Skeletal muscle cell (primary cell): Measurements from ENCODE around the gene FAM83G.

ENCODE experiments used
- DNase-seq: peaks from one replicate; pipeline ENCODE4 v3.0.0-alpha.2; 2010; ENCODE audit warnings: low read depth
- H3K4me3 ChIP-seq: 2 replicates; pipeline ENCODE4 v1.5.1; 2011; ENCODE audit warnings: low read depth, mild to moderate bottlenecking, control low read depth, low read length, moderate library complexity

The FAM83G gene

GRCh38 chr17:18977021-18977420 lies 27.5 kb downstream of the FAM83G start:
- DNase-seq, result no peak
- H3K4me3 ChIP-seq, result no peak overlapping the region

DNA sequence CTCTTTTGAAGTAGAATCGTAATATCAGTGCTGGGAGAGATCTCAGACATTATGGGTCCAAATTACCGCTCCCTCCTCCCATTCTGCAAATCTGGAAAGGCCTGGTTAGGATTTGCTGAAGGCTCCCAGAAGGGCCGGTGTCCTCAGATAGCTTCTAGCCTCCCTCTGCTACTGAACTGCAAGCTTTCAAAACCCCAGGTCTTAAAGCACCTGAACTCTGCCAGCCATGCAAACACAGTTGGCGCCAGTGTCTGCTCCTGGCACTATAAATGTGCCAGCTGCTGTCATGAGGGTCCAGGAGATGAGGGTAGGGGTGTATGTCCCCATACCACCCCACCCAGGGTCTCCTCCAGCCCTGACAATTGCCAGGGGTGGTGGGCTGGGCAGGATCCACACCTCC lies 28.4 kb downstream of the FAM83G start:
- H3K4me3 ChIP-seq, result no peak overlapping the region

GRCh38 chr17:18975597-18975996 lies 29.0 kb downstream of the FAM83G start:
- no peak for DNase-seq
- no peak overlapping the region for H3K4me3 ChIP-seq

More for the DNA sequence above, 28.4 kb downstream of the FAM83G start:
- no peak for DNase-seq

DNA sequence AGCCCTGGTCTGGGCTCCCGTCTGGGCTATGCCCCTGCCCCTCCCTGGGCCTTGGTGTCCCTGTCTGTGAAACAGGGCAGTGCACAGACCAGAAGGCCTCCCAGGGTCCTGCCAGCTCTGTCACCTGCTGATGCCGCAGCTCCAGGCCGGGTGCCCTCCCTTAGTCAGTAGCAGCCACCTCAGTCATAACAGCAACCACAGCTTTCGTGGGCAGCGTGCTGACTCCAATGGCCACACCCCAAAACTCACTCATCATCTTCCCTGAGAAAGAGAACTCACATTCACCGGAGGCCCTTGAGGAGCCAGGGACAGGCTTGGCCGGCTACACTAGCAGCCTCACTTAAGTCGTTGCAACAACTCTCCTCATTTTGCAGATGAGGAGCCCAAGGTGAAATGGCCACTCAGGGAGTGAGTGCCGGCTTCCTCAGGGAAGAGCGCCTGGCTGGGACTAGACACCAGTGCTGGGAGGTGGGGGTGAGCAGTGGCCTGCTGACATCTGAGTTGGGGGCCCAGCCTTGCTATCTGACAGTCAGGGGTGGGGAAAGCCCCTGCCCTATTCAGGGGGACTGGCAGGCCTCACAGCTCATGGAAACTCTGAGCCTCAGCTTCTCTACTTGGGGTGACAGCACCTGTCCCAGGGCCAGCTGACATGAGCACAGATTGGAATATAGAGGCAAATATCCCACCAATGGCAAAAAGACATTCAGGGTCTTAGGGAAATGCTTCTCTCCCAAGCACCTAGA lies 30.0 kb downstream of the FAM83G start:
- no peak for DNase-seq
- no peak overlapping the region for H3K4me3 ChIP-seq

GRCh38 chr17:18971801-18972200 lies 32.8 kb downstream of the FAM83G start:
- DNase-seq, result no peak
- no peak overlapping the region for H3K4me3 ChIP-seq

DNA sequence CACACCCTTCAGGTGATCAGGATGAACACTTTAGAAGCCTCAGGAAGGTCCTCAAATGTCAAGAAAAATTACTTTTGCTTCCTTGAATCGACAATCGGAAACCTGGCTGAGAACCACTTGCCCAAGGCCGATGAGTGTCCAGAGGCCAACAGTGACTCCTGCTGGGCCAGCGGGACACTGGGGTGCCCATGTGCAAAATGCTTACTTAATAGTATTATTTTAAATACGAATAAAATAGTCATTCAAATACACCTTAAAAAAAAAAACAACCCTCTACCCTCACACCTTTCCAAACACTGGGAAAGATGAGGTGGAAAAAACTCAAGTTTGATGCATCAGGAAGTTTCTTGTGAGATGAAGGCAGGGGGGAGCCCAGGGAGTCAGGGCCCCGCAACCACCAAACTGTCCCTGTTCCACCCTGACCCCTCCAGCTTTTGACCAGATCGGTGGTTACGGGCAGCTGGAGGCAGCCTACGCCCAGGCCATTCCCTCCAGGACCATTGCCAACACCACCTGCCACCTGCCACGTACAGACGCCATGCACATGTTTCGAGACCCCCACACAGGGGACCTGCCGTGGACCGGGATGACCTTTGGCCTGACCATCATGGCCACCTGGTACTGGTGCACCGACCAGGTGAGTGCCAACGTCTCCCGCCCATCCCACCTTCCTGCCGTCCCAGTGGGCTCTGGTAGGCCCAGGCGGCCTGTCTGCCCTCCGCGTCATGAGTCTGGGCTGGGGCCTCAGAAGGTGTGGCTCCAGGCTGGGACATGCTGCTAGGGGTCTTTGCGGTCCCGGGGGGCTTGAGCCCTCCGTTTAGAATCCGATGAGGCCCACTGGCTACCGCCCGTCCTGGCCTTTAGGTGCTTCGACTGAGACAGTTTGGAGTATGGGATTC lies 33.7 kb downstream of the FAM83G start:
- no peak overlapping the region for H3K4me3 ChIP-seq
- no peak for DNase-seq

DNA sequence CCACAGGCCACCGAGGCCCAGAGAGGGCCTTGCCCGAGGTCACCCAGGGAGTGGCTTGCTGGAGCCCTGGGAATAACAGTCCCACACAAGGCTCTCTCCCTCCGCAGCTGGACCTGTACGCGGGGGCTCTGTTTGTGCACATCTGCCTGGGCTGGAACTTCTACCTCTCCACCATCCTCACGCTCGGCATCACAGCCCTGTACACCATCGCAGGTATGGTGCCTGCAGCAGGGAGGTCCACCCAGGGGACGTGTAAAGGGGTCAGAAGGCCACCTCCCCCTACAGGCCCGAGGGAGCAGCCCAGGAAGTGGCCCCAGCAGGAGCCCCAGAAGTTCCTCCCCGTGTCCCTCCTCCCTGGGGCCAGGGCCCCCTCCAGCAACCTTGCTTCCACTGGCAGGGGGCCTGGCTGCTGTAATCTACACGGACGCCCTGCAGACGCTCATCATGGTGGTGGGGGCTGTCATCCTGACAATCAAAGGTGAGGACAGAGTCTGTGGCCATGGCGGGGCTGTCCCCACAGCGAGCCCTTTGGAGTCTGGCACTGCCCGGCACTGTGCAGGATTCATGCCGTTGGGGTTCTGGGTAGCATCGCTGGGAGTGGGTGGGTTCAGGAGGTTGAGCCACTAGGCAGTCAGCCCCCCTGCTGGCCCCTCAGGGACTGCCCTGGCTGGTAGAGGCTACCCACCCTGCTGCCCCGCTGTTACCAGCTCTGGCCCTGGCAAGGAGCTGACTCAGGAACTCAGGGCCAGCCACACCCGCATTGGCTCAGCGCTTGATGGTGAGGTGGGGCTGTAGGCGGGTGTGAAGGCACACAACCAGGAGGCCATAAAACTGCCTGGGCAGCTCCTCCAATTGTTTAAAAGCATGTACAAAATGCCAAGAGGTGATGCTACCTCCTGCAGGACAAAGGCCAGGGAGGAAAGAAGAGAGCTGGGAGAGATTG lies 35.3 kb downstream of the FAM83G start:
- no peak overlapping the region for H3K4me3 ChIP-seq
- DNase-seq, result no peak

DNA sequence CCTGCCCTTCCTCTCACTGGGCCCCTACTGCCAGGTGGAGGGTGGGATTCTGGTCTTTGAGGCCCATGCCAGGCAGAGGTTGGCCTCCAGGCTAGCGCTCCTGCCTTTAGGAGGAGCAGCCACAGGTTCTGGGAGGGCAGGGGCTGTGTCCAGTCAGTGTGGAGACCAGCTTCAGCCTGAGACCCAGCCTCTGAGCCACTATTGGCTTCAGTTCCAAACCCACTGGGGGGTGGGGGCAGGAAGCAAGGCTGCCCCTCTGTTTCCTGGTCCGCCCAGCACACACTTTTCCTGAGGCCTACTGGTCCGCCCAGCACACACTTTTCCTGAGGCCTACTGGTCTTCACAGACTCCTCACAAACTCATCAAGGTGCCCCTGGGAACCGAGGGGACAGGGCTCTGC lies 36.2 kb downstream of the FAM83G start:
- DNase-seq, result no peak
- H3K4me3 ChIP-seq, result no peak overlapping the region

- H3K4me3 ChIP-seq, result no peak overlapping the region
- no peak for DNase-seq
Measured at GRCh38 chr17:18967916-18968315, 36.6 kb downstream of the FAM83G start.

DNA sequence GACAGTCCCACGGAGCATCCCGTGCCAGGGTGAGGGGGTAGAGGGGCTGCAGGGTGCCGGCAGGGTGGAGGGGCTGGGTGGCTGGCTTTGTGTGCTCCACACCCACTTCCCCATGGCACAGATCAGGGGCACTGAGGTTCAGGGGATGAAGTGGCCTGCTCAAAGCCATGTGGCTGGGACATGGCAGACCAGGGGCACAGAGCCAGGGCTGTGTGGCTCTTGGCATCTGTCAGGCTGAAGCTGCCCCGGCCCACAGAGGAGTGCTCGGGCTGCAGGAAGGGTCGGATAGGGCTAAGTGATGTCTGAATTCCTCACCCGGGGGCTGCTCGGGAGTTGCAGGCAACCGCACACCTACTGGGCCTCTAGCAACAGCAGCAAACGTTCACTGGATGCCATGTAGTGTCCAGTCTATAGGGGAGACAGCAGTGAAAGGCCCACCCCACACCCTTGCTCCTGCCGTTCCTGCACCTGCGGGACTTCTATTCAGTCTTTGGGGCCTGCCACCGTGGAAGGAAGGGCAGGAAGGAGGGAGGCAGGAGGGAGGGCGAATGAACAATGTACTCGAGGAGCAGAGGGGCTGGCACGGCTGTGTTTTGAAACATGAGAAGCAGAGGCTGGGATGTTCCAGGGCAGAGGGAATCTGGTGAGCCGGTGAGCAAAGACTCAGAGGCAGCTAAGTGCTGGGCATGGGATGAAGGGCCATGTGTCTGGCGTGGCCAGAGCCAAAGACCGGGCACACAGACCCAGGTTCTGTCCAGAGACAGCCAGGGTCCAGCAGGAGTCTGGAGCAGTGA lies 37.5 kb downstream of the FAM83G start:
- no peak for DNase-seq

GRCh38 chr17:18965530-18966236 lies 38.9 kb downstream of the FAM83G start:
- DNase-seq, result no peak
- no peak overlapping the region for H3K4me3 ChIP-seq

More for the DNA sequence above, 37.5 kb downstream of the FAM83G start:
- H3K4me3 ChIP-seq, result no peak overlapping the region

GRCh38 chr17:18964550-18964949 lies 40.0 kb downstream of the FAM83G start:
- no peak overlapping the region for H3K4me3 ChIP-seq
- DNase-seq, result no peak

DNA sequence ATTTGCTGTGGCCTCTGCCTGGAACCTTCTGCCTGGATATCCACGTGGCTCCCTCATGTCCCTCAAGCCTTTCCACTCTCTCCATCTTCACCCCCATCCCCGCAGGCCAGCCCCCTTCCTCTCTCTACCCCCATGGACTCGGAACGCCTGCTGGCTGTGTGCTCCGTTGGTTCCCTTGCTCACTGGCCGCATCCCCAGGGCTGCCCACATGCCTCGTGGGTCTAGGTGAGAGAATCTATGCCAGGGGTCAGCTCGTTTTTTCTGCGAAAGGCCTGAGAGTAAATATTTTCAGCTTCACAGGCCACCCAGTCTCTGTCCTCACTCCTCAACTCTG lies 40.6 kb downstream of the FAM83G start:
- no peak overlapping the region for H3K4me3 ChIP-seq
- DNase-seq, result no peak

DNA sequence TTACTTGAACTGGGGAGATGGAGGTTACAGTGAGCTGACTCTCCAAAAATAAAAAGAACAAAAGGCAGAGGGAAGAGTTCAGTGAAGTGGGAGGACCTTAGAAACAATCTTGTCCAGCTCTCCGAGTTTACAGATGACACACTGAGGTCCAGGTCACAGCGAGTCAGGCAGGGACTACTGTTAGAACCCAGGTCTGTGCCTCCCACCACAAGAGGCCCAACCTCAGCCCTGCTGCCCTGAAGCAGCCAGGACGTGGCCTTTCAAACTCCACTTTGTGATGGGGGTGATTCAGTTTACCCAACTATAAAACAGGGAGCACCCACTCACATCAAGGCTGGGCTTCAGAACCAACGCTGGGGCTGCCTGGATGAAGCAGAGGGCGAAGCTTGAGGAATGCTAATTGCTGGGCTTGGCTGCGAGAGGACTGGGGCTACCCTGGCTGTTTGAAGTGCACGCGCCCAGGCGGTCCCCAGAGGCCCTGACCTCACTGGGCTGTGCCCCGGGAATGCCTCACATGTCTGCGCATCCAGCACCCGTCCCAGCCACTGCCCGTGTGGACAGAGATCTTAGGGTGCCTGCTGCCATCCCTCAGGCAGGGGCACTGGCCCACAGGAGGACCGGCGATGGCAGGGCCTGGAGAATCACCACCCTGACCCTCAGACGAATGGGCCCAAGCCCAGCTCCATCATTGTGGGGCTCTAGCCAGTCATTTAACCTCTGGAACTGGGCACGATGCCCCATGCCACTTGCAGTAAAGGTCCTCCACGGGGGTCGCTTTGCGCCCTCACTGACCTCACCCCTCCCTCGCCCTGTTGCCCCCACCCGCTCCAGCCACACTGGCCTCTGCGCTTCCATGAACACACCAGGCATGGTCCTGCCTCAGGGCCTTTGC lies 41.2 kb downstream of the FAM83G start:
- DNase-seq, result no peak

DNA sequence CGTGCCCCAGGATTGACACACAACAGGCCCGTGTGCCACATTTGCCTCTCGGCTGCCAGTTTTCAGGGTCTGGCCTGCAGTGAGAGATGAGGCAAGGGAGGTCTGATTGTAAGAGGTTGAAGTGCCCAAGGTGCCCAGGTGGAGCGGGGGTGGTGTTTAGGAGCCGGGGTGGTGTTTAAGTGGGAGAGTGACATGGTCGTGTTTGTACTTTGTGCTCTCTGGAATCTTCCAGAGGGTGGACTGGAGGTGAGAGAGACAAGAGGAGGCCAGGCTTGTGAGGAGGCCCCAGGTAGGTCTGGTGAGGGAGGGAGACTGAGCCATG lies 42.1 kb downstream of the FAM83G start:
- H3K4me3 ChIP-seq, result no peak overlapping the region
- DNase-seq, result no peak

More for the DNA sequence above, 41.2 kb downstream of the FAM83G start:
- H3K4me3 ChIP-seq, result no peak overlapping the region

GRCh38 chr17:18961634-18962493 lies 42.7 kb downstream of the FAM83G start:
- no peak for DNase-seq
- H3K4me3 ChIP-seq, result no peak overlapping the region
